ENCODE measurements around the gene COQ8B. TPM values are rescaled to one million over a fixed set of nuclear protein-coding genes. Genes with fewer than 3 reads are reported as not detected.

The COQ8B gene
- total RNA-seq, 2 donors from 2014 or later: 61.2 to 64.4 TPM

DNA sequence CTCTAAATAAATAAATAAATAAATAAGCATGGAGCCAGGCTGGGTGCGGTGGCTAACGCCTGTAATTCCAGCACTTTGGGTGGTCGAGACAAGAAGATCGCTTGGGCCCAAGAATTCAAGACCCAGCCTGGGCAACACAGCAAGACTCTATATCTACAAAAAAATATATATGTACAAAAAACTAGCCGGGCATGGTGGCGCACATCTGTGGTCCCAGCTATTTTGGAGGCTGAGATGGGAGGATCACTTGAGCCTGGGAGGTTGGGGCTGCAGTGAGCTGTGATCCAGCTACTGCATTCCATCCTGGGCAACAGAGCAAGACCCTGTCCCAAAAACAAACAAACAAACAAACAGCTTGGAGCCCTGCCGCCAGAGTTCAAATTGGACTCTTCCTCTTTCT is 30.9 kb upstream of the COQ8B start:
- no peaks in the 10 kb centered on the region for H3K9me3 ChIP-seq
- TF ChIP-seq POLR2A (IDR thresholded peaks at IDR 0.05) (no peak), CTCF (IDR thresholded peaks at IDR 0.05) (no peak), POLR2AphosphoS5 (IDR thresholded peaks at IDR 0.05) (no peak)
- DNase-seq (ENCODE audit: low spot score): no peak
- no peaks in the 10 kb centered on the region for H3K27me3 ChIP-seq (replicated peaks; ENCODE audit: insufficient read depth)
- intact Hi-C loops (cut with DNase I): no loop called here
- no peak overlapping the region for H3K27ac ChIP-seq
- no peaks in the 10 kb centered on the region for H3K36me3 ChIP-seq
- H3K4me3 ChIP-seq: no peak overlapping the region
- H3K4me1 ChIP-seq (replicated peaks): no peaks in the 10 kb centered on the region
- WGBS: 97% methylated on average over 7 of the region's 7 CpGs

DNA sequence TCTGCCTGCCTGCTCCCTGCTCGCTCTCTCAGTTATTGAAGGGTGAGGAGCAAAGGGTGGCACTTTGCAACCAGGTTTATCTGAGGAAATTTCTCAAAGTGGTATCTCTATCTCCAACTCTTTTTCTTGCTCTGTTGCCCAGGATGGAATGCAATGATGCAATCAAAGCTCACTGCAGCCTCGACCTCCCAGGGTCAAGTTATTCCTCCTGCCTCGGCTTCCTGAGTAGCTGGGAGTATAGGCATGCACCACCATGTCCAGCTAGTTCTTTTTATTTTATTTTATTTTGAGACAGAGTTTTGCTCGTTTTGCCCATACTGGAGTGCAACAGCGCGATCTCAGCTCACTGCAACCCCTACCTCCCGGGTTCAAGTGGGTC is 28.7 kb upstream of the COQ8B start:
- Histone ChIP-seq H3K4me1 (replicated peaks) (no peaks in the 10 kb centered on the region), H3K9me3 (no peaks in the 10 kb centered on the region), H3K27ac (no peak overlapping the region), H3K4me3 (no peak overlapping the region), H3K27me3 (replicated peaks; ENCODE audit: insufficient read depth) (no peaks in the 10 kb centered on the region), H3K36me3 (no peaks in the 10 kb centered on the region)
- DNase-seq (ENCODE audit: low spot score): no peak
- intact Hi-C loops (cut with DNase I): no loop called here
- WGBS: 81% methylated on average over 7 of the region's 7 CpGs
- no peak for TF ChIP-seq POLR2AphosphoS5 (IDR thresholded peaks at IDR 0.05)
- TF ChIP-seq POLR2A (IDR thresholded peaks at IDR 0.05): no peak
- TF ChIP-seq CTCF (IDR thresholded peaks at IDR 0.05): no peak

DNA sequence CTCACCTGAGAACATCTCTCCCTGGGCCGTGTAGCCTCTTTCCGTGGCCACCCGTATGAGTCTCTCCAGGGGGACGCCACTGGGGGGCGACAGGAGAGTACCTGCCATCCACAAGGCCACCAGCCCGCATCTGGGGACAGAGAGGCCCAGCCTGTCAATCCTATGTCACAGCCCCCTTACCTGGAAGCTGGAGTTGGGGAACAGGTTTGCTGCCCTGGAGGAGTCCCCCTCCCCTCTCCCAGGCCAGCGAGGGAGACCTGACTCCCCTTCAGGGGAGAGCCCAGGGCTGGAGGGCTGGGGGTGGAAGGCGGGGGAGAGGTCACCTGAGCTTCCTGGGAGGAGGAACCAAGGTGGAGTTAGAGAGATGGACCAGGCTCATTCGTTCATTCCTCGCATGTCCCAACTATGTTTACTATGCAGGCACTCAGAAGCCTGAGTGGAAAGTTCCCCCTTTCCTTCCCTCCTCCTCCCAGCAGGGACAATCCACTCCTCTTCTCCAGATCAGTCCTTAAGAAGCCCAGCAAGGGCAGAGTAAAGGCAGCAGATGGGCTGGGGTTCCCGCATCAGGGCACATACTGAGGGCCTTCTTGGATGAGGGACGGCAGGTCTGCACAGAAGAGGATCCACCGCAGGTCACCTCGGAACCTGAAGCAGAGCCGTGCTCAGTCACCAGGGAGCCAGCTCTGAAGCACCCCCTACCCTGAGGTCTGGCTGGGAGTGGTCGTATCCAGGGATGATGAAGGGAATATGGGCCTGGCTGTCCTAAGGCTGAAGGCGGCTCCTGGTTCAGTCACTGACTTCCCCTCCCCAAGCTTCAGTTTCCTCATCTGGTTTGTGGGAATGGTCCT is 28.1 kb upstream of the COQ8B start:
- no peaks in the 10 kb centered on the region for H3K9me3 ChIP-seq
- no peaks in the 10 kb centered on the region for H3K4me1 ChIP-seq (replicated peaks)
- 57% methylated on average over 12 of the region's 17 CpGs for WGBS
- DNase-seq (ENCODE audit: low spot score): no peak
- TF ChIP-seq POLR2AphosphoS5 (IDR thresholded peaks at IDR 0.05) (no peak), CTCF (IDR thresholded peaks at IDR 0.05) (peak in 1 of 4 experiments; percentile 12)
- H3K27ac ChIP-seq: no peak overlapping the region
- intact Hi-C loops (cut with DNase I): no loop called here
- no peaks in the 10 kb centered on the region for H3K27me3 ChIP-seq (replicated peaks; ENCODE audit: insufficient read depth)
- peaks cover 0 to 2% of the 10 kb centered on the region in 2 donors for H3K36me3 ChIP-seq
- H3K4me3 ChIP-seq: no peak overlapping the region

DNA sequence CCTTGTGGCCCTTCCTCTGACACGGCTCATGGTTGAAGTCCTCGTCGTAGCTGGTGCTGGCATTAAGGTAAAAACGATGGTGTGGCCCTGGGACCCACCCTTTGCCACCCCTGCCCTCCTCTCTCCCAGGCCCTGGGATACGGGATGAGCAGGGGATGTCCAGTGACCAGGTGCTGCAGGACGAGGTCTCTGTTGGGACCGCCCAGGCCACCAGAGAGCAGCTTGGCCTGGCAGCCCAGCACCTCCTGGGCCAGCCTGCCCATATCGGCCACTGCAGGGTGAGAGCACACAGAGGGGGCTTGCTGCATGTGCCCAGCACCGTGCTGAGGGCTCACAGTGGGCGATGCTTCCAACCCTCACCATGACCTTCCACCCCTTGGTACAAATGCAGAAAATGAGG is 27.2 kb upstream of the COQ8B start:
- TF ChIP-seq CTCF (IDR thresholded peaks at IDR 0.05): no peak
- no peak for TF ChIP-seq POLR2A (IDR thresholded peaks at IDR 0.05)
- no peak for TF ChIP-seq POLR2AphosphoS5 (IDR thresholded peaks at IDR 0.05)
- H3K27me3 ChIP-seq (replicated peaks; ENCODE audit: insufficient read depth): no peaks in the 10 kb centered on the region
- H3K27ac ChIP-seq: no peak overlapping the region
- H3K4me3 ChIP-seq: no peak overlapping the region
- DNase-seq (ENCODE audit: low spot score): no peak
- intact Hi-C loops (cut with DNase I): no loop called here
- H3K36me3 ChIP-seq: peaks cover 0 to 10% of the 10 kb centered on the region in 2 donors
- no peaks in the 10 kb centered on the region for H3K4me1 ChIP-seq (replicated peaks)
- WGBS: 88% methylated on average over 10 of the region's 10 CpGs
- H3K9me3 ChIP-seq: no peaks in the 10 kb centered on the region

GRCh38 chr19:40742886-40743285 is 26.2 kb upstream of the COQ8B start:
- intact Hi-C loops (cut with DNase I): no loop called here
- no peak overlapping the region for H3K4me3 ChIP-seq
- H3K4me1 ChIP-seq (replicated peaks): no peaks in the 10 kb centered on the region
- no peak for DNase-seq (ENCODE audit: low spot score)
- H3K27me3 ChIP-seq (replicated peaks; ENCODE audit: insufficient read depth): no peaks in the 10 kb centered on the region
- 86% methylated on average over 12 of the region's 12 CpGs for WGBS
- no peak overlapping the region for H3K27ac ChIP-seq
- no peak for TF ChIP-seq POLR2AphosphoS5 (IDR thresholded peaks at IDR 0.05)
- no peak for TF ChIP-seq POLR2A (IDR thresholded peaks at IDR 0.05)
- TF ChIP-seq CTCF (IDR thresholded peaks at IDR 0.05): no peak
- H3K9me3 ChIP-seq: no peaks in the 10 kb centered on the region
- H3K36me3 ChIP-seq: peaks cover 0 to 10% of the 10 kb centered on the region in 2 donors
